K562 (cell line): ENCODE data around the gene TMEM129. TPM values are rescaled to one million over a fixed set of nuclear protein-coding genes. Genes with fewer than 3 reads are reported as not detected.

Experiments used
- ATAC-seq: fragments of 200-7000 bp; cut with Tn5 transposase; 3 replicates; pipeline ENCODE4 v1.9.1; 2020; ENCODE audit warnings: moderate library complexity
- BruUV-seq: library from RNA; stranded (reverse); fragments of 400-500 nt; replicated peaks from 2 replicates; lab custom pipeline; 2021; lab: Mats Ljungman, UMichigan
- CTCF ChIA-PET: fragments of 300-600 bp; formaldehyde crosslinking; extraction: SDS; loops from one replicate; lab custom pipeline; 2021; ENCODE audit warnings: low intra/inter-chr PET ratio; lab: Yijun Ruan, JAX
- POLR2A ChIA-PET: fragments of 300-600, 350-650 bp; sonication (Branson Sonifier 250); formaldehyde crosslinking; extraction: SDS; loops from one replicate; lab custom pipeline; 2021; ENCODE audit warnings: antibody characterized with exemption, inconsistent platforms; lab: Yijun Ruan, JAX
- DNase-seq, 4 experiments: peaks; one replicate each; pipeline versions ENCODE4 v3.0.0 to v3.0.0-alpha.2; 2011 to 2018; ENCODE audit warnings: low spot score in 3 of 4, mixed read lengths in 3 of 4; ENCODE audit errors: extremely low read depth in 1 of 4
- FAIRE-seq: peaks from 2 replicates; lab custom pipeline; 2011; peaks lifted over from hg19 to GRCh38; lab: Jason Lieb, UNC
- H2AFZ ChIP-seq: 2 replicates; pipeline ENCODE4 v1.6.0; 2011; ENCODE audit warnings: low read depth, low read length, control low read depth, inconsistent platforms
- H3K27ac ChIP-seq: fragments of 200-600 bp; 3 replicates; pipeline ENCODE4 v1.8.0; 2011; ENCODE audit warnings: low read depth, mild to moderate bottlenecking, control low read depth, inconsistent platforms, low read length, moderate library complexity, mixed read lengths; ENCODE audit errors: extremely low read depth
- H3K27me3 ChIP-seq, 2 experiments: fragments of 300-600 bp in 1 of 2; 2 replicates in 1 of 2; 3 replicates in 1 of 2; pipeline versions ENCODE4 v1.6.0 to v1.8.0; 2011; ENCODE audit warnings: inconsistent platforms in 2 of 2, low read length in 2 of 2, mild to moderate bottlenecking in 1 of 2, mixed read lengths in 1 of 2, moderate library complexity in 1 of 2; ENCODE audit not compliant: control insufficient read depth in 2 of 2, insufficient read depth in 2 of 2
- H3K36me3 ChIP-seq: fragments of 300-600 bp; 3 replicates; pipeline ENCODE4 v1.8.0; 2011; ENCODE audit warnings: mild to moderate bottlenecking, low read length, inconsistent platforms; ENCODE audit not compliant: control insufficient read depth, insufficient read depth
- H3K4me1 ChIP-seq, 2 experiments: fragments of 200-600 bp in 1 of 2; replicated peaks in 1 of 2; 2 replicates in 1 of 2; 3 replicates in 1 of 2; pipeline versions ENCODE4 v1.5.1 to v1.8.0; 2011; ENCODE audit warnings: inconsistent platforms in 2 of 2, low read length in 2 of 2, mild to moderate bottlenecking in 1 of 2, mixed read lengths in 1 of 2, moderate library complexity in 1 of 2; ENCODE audit not compliant: control insufficient read depth in 2 of 2, insufficient read depth in 2 of 2
- H3K4me2 ChIP-seq: 2 replicates; pipeline ENCODE4 v1.6.1; 2011; ENCODE audit warnings: low read length, control low read depth, inconsistent platforms, mixed read lengths; ENCODE audit not compliant: insufficient read depth
- H3K4me3 ChIP-seq: fragments of 200-600 bp; sonication (generic), shearing (Covaris generic); 2 replicates; pipeline ENCODE4 v1.5.1; 2016; ENCODE audit warnings: control low read depth, inconsistent platforms
- H3K79me2 ChIP-seq: fragments of 200-600 bp; 3 replicates; pipeline ENCODE4 v1.8.0; 2011; ENCODE audit warnings: low read length, inconsistent platforms; ENCODE audit not compliant: control insufficient read depth, insufficient read depth
- H3K9ac ChIP-seq, 2 experiments: 2 replicates each; pipeline versions ENCODE4 v1.6.0 to v1.6.1; 2011; ENCODE audit warnings: low read depth in 2 of 2, low read length in 2 of 2, control low read depth in 1 of 2, inconsistent platforms in 1 of 2, mild to moderate bottlenecking in 1 of 2, mixed read lengths in 1 of 2; ENCODE audit not compliant: insufficient read depth in 1 of 2
- H3K9me1 ChIP-seq: one replicate; pipeline ENCODE4 v1.6.0; 2011; ENCODE audit warnings: inconsistent platforms, mild to moderate bottlenecking, low read length, moderate library complexity; ENCODE audit not compliant: control insufficient read depth, insufficient read depth
- H3K9me3 ChIP-seq: replicated peaks from 2 replicates; pipeline ENCODE4 v1.5.1; 2011; ENCODE audit warnings: low read depth, low read length, inconsistent platforms; ENCODE audit not compliant: control insufficient read depth, insufficient read depth
- H4K20me1 ChIP-seq: replicated peaks from 2 replicates; pipeline ENCODE4 v1.6.1; 2011; ENCODE audit warnings: low read length, inconsistent platforms, mixed read lengths; ENCODE audit not compliant: control insufficient read depth, insufficient read depth
- BMI1 ChIP-seq: fragments of 150-350 bp; IDR thresholded peaks from 2 replicates; pipeline ENCODE4 v1.6.1; 2014; ENCODE audit warnings: low read length
- E4F1 ChIP-seq: fragments of 250-450 bp; sonication (Bioruptor Pico); IDR thresholded peaks from 2 replicates; pipeline ENCODE4 v1.5.0; 2021; ENCODE audit warnings: mild to moderate bottlenecking, borderline replicate concordance
- ELK1 ChIP-seq: sonication (generic); formaldehyde crosslinking; IDR thresholded peaks from 2 replicates; pipeline ENCODE4 v1.8.1; 2022; ENCODE audit warnings: missing genetic modification reagents
- ELK3 ChIP-seq: fragments of 450-650 bp; formaldehyde crosslinking; IDR thresholded peaks from 2 replicates; pipeline ENCODE4 v1.4.0; 2020; ENCODE audit warnings: mild to moderate bottlenecking
- GMEB1 ChIP-seq: fragments of 250-450 bp; sonication (Bioruptor Pico); IDR thresholded peaks from 2 replicates; pipeline ENCODE4 v1.4.0; 2020; ENCODE audit warnings: mild to moderate bottlenecking
- HLTF ChIP-seq: fragments of 450-650 bp; IDR thresholded peaks from 2 replicates; pipeline ENCODE4 v1.6.1; 2016
- PHB ChIP-seq: fragments of 250-450 bp; sonication (Bioruptor Pico); IDR thresholded peaks from 2 replicates; pipeline ENCODE4 v1.5.0; 2021
- POLR3A ChIP-seq: IDR thresholded peaks from 2 replicates; pipeline ENCODE4 v1.6.1; 2011; ENCODE audit warnings: borderline replicate concordance, mild to moderate bottlenecking, moderate library complexity; ENCODE audit not compliant: insufficient read length, insufficient read depth; ENCODE audit errors: extremely low read depth
- PYGO2 ChIP-seq: fragments of 450-650 bp; IDR thresholded peaks from 2 replicates; pipeline ENCODE4 v1.6.1; 2016; ENCODE audit warnings: mild to moderate bottlenecking, missing genetic modification characterization, moderate library complexity, missing compliant biosample characterization
- RFX1 ChIP-seq: fragments of 450-650 bp; IDR thresholded peaks from 2 replicates; pipeline ENCODE4 v1.6.1; 2016; ENCODE audit warnings: mild to moderate bottlenecking, moderate library complexity
- SNAPC5 ChIP-seq: fragments of 250-450 bp; sonication (Bioruptor Pico); IDR thresholded peaks from 2 replicates; pipeline ENCODE4 v1.8.0; 2021; ENCODE audit warnings: moderate library complexity, mild to moderate bottlenecking, inconsistent platforms
- YBX1 ChIP-seq: fragments of 450-650 bp; IDR thresholded peaks from 2 replicates; pipeline ENCODE4 v1.7.1; 2016; ENCODE audit warnings: mild to moderate bottlenecking
- ZNF280A ChIP-seq: fragments of 450-650 bp; IDR thresholded peaks from 2 replicates; pipeline ENCODE4 v1.6.1; 2018; ENCODE audit warnings: mild to moderate bottlenecking, low read depth; ENCODE audit not compliant: partially characterized antibody
- ZNF41 ChIP-seq: fragments of 250-450 bp; sonication (Bioruptor Pico); conservative IDR thresholded peaks from 2 replicates; pipeline ENCODE4 v1.4.0; 2020; ENCODE audit warnings: mild to moderate bottlenecking
- ZNF444 ChIP-seq: fragments of 250-450 bp; sonication (Bioruptor Pico); IDR thresholded peaks from 2 replicates; pipeline ENCODE4 v1.4.0; 2020; ENCODE audit warnings: mild to moderate bottlenecking, moderate library complexity
- WGBS: fragments of 100-300 bp; shearing (Covaris generic); methylation state at CpG from one replicate; pipeline ENCODE4 v1.1.6; 2016; ENCODE audit warnings: low coverage, mixed read lengths; ENCODE audit not compliant: insufficient coverage; ENCODE audit errors: missing lambda C conversion rate; 5-methylcytosine and 5-hydroxymethylcytosine counted together
- in situ Hi-C: fragments of 300-500 bp; cut with MboI; formaldehyde crosslinking; loops from 4 replicates; pipeline ENCODE4 v1.15.0; 2018; ENCODE audit warnings: inconsistent platforms, mixed read lengths
- intact Hi-C: fragments of 100-400 bp; cut with micrococcal nuclease; formaldehyde crosslinking; loops from 2 replicates; pipeline ENCODE4 v1.14.2; 2022
- polyA plus RNA-seq, 8 experiments: library from polyadenylated mRNA; depleted of rRNA in 4 of 8; stranded (reverse) in 5 of 8; unstranded in 3 of 8; fragments of >200 nt; fragmentation: Nextera tagmentation in 2 of 8; fragmentation: Illumina TruSeq in 1 of 8; extraction: Ambion mirVana in 2 of 8; extraction: Trizol in 1 of 8; gene quantifications; 2 replicates each; pipeline versions ENCODE4 v1.2.1 to v1.2.3, GENCODE V29; 2011 to 2014; ENCODE audit warnings: inconsistent platforms in 1 of 8, missing spikeins in 1 of 8
- total RNA-seq, 7 experiments: library from RNA; depleted of rRNA in 6 of 7; stranded (reverse); fragments of >200 nt in 6 of 7; fragmentation: Illumina TruSeq in 2 of 7; extraction: Trizol in 2 of 7; gene quantifications; 2 replicates each; pipeline versions ENCODE4 v1.2.1 to v1.2.3, GENCODE V29; 2011 to 2021; ENCODE audit warnings: low replicate concordance in 1 of 7

Gene TMEM129
- total and polyA plus RNA-seq, 9 of the 15 experiments (the other 6 are each of a cell fraction or from before 2014, with no cell fraction given), result 0.34 to 47.2 (median 18.8) TPM

GRCh38 chr4:1738410-1738809, 17.3 kb upstream of the TMEM129 start (continued):
- peak; percentile 99 for TF ChIP-seq ZNF280A
- no peak for TF ChIP-seq ELK1 (CRISPR knock-in tag)
- no peak for TF ChIP-seq PYGO2 (tag)
- TF ChIP-seq HLTF, result no peak
- TF ChIP-seq PHB, result no peak
- no peak for TF ChIP-seq POLR3A
- TF ChIP-seq SNAPC5 (CRISPR knock-in tag), result no peak
- no peak for TF ChIP-seq RFX1

GRCh38 chr4:1737666-1738065, 16.5 kb upstream of the TMEM129 start:
- intact Hi-C loops (no loop called here), in situ Hi-C loops (no loop called here)
- Histone ChIP-seq H3K9me3 (peaks cover 8% of the 10 kb centered on the region), H3K4me2 (no peak overlapping the region), H3K27ac (no peak overlapping the region), H3K27me3 (no peaks in the 10 kb centered on the region), H2AFZ (no peak overlapping the region), H3K9me1 (no peaks in the 10 kb centered on the region), H3K79me2 (0 out of 3 replicates have a peak, but pooled peaks cover 4% of the 10 kb centered on the region), H3K4me3 (no peak overlapping the region), H4K20me1 (0 out of 2 replicates have a peak, but pooled peaks cover 1% of the 10 kb centered on the region), H3K9ac (no peak overlapping the region), H3K36me3 (peaks cover 97% of the 10 kb centered on the region), H3K4me1 (peaks cover 0 to 12% of the 10 kb centered on the region in 2 experiments; a peak in 1 of 5 replicates)
- FAIRE-seq (no peak), ATAC-seq (no peak), DNase-seq (no peak)
- 93% methylated on average over 8 of the region's 15 CpGs for WGBS
- POLR2A ChIA-PET, result interaction anchor here (0.6 to 1.0 kb wide), 4 partner anchors 10 to 570 kb away, joined by 3 read pairs; no protein-coding TSS in a partner anchor
- no TSS peak for BruUV-seq
- CTCF ChIA-PET, result no interaction called here
- TF ChIP-seq YBX1, result no peak
- no peak for TF ChIP-seq ZNF41 (CRISPR knock-in tag)
- TF ChIP-seq ZNF444, result no peak
- no peak for TF ChIP-seq BMI1
- no peak for TF ChIP-seq ELK3 (CRISPR knock-in tag)
- no peak for TF ChIP-seq GMEB1 (CRISPR knock-in tag)
- no peak for TF ChIP-seq E4F1 (CRISPR knock-in tag)
